Right lobe of liver (tissue), 4 donors: ENCODE measurements around the gene CDKAL1.

ENCODE experiments used
- POLR2A ChIP-seq: fragments of 450-650 bp; IDR thresholded peaks from one replicate; pipeline ENCODE4 v1.6.1; 2017; ENCODE audit warnings: antibody characterized with exemption, mild to moderate bottlenecking
- TF ChIP-seq, protein P1 (sequence below), 4 donors: fragments of 200-600 bp in 3 of 4; fragments of 450-650 bp in 1 of 4; IDR thresholded peaks; one replicate each; pipeline versions ENCODE4 v1.5.1 to v1.8.0; 2016 to 2022; ENCODE audit warnings: antibody characterized with exemption in 4 of 4, mild to moderate bottlenecking in 2 of 4
- donor health status: DM: no; HTN: no; CAD: no.
- donor health status: DM: no; HTN: no; CAD: no.
- donor health status: DM: no; HTN: yes; CAD: no.

DNA sequence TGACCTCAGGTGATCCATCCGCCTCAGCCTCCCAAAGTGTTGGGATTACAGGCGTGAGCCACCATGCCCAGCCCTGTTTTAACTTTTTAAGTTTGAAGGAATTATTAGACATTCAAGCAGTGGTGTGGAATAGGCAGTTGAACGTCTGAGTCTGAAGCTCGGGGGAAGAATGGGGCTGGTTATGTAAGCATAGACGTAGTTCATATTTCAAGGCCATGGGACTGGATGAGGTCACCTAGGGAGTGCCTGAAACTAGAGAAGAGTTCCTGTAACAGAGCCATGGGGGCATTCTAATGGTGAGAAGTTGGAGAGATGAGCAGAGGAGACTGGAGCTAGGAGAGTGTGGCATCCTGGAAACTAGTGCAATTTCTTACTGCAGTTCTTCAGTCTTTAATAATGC, 6.4 kb downstream of the CDKAL1 start:
- TF ChIP-seq, protein P1, sequence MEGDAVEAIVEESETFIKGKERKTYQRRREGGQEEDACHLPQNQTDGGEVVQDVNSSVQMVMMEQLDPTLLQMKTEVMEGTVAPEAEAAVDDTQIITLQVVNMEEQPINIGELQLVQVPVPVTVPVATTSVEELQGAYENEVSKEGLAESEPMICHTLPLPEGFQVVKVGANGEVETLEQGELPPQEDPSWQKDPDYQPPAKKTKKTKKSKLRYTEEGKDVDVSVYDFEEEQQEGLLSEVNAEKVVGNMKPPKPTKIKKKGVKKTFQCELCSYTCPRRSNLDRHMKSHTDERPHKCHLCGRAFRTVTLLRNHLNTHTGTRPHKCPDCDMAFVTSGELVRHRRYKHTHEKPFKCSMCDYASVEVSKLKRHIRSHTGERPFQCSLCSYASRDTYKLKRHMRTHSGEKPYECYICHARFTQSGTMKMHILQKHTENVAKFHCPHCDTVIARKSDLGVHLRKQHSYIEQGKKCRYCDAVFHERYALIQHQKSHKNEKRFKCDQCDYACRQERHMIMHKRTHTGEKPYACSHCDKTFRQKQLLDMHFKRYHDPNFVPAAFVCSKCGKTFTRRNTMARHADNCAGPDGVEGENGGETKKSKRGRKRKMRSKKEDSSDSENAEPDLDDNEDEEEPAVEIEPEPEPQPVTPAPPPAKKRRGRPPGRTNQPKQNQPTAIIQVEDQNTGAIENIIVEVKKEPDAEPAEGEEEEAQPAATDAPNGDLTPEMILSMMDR (IDR thresholded peaks at IDR 0.05) = no peak
- TF ChIP-seq POLR2A = no peak
